RWPE1 (cell line): Measurements from ENCODE around the gene DRC7.

Source experiments
- CTCF ChIA-PET: fragments of 350-600 bp; sonication (Branson Sonifier 250); formaldehyde crosslinking; extraction: SDS; loops from one replicate; lab custom pipeline; 2021; lab: Yijun Ruan, JAX
- POLR2A ChIA-PET: fragments of 400-600 bp; formaldehyde crosslinking; extraction: SDS; loops from one replicate; lab custom pipeline; 2020; ENCODE audit warnings: antibody characterized with exemption; ENCODE audit not compliant: low non-redundant PET; lab: Yijun Ruan, JAX
- DNase-seq: peaks from one replicate; pipeline ENCODE4 v3.0.0; 2012; ENCODE audit warnings: low spot score
- H3K27ac ChIP-seq: fragments of 450-650 bp; 2 replicates; pipeline ENCODE4 v1.5.1; 2017
- CTCF ChIP-seq: fragments of 450-650 bp; conservative IDR thresholded peaks from 2 replicates; pipeline ENCODE4 v1.5.1; 2017; ENCODE audit warnings: low read depth, mild to moderate bottlenecking

Gene DRC7

GRCh38 chr16:57765160-57765728, 70.6 kb downstream of the DRC7 start:
- no peak for DNase-seq
- peak overlapping the region; percentile 90 for H3K27ac ChIP-seq
- ChIA-PET POLR2A (no interaction called here), CTCF (interaction anchor here (0.6 to 1.0 kb wide), 2 partner anchors 9 to 236 kb away, joined by 3 to 4 read pairs; partner anchors contain the start of gene USB1)
- TF ChIP-seq CTCF: no peak

- CTCF ChIA-PET: interaction anchor here (0.7 kb wide), 2 partner anchors 12 to 26 kb away, joined by 3 to 4 read pairs; no protein-coding TSS in a partner anchor
- H3K27ac ChIP-seq: peak overlapping the region; percentile 90
- POLR2A ChIA-PET: no interaction called here
- no peak for TF ChIP-seq CTCF
- no peak for DNase-seq
Observed at GRCh38 chr16:57766714-57767348, 72.2 kb downstream of the DRC7 start.

GRCh38 chr16:57769541-57770145, 75.0 kb downstream of the DRC7 start:
- ChIA-PET POLR2A (no interaction called here), CTCF (interaction anchor here (0.6 to 1.0 kb wide), 2 partner anchors 23 to 60 kb away, joined by 3 to 5 read pairs; no protein-coding TSS in a partner anchor)
- TF ChIP-seq CTCF: no peak
- H3K27ac ChIP-seq: no peak overlapping the region; the same call in 1 of the 2 replicates
- no peak for DNase-seq

- H3K27ac ChIP-seq: no peak overlapping the region
- ChIA-PET CTCF (interaction anchor here (1.0 kb wide), 1 partner anchor 59 kb away, joined by 5 read pairs; no protein-coding TSS in a partner anchor), POLR2A (no interaction called here)
- DNase-seq: no peak
- no peak for TF ChIP-seq CTCF
Observed at GRCh38 chr16:57770361-57770760, 75.8 kb downstream of the DRC7 start.

GRCh38 chr16:57771141-57771785, 76.7 kb downstream of the DRC7 start:
- H3K27ac ChIP-seq: peak overlapping the region; percentile 21; the same call in 1 of the 2 replicates
- TF ChIP-seq CTCF: no peak
- ChIA-PET POLR2A (no interaction called here), CTCF (interaction anchor here (0.6 kb wide), 1 partner anchor 13 kb away, joined by 3 read pairs; no protein-coding TSS in a partner anchor)
- no peak for DNase-seq

GRCh38 chr16:57773019-57773418, 78.4 kb downstream of the DRC7 start:
- TF ChIP-seq CTCF: no peak
- ChIA-PET POLR2A (no interaction called here), CTCF (interaction anchor here (0.6 kb wide), 1 partner anchor 312 kb away, joined by 3 read pairs; no protein-coding TSS in a partner anchor)
- no peak for DNase-seq
- H3K27ac ChIP-seq: peak overlapping the region; percentile 21
